IPS DF 4.7 (cell line): ENCODE results near the gene GALNT18.

ENCODE experiments used
- DNase-seq: peaks from one replicate; pipeline ENCODE4 v3.0.0-alpha.2; 2013; ENCODE audit warnings: low spot score; ENCODE audit errors: extremely low read depth

GALNT18 gene

GRCh38 chr11:11440144-11440543 lies 181.7 kb downstream of the GALNT18 start:
- no peak for DNase-seq

DNA sequence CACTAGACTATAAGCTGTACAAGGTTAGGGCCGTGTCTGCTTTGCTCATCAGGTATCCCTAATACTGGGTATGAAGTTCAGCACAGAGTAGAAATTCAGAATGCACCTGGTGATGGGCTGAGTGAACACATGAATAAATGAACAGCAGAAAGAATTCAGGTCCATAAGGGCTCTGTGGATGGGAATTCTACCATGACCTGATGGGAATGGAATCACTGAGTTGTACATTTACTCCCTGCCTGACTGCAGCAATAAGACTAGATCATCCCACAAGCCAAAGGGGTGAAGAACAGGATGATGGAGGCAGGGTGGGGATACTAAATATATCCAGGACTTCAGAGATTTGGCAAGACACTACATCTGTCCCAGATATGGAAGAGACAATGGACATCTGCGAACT lies 182.2 kb downstream of the GALNT18 start:
- no peak for DNase-seq

DNA sequence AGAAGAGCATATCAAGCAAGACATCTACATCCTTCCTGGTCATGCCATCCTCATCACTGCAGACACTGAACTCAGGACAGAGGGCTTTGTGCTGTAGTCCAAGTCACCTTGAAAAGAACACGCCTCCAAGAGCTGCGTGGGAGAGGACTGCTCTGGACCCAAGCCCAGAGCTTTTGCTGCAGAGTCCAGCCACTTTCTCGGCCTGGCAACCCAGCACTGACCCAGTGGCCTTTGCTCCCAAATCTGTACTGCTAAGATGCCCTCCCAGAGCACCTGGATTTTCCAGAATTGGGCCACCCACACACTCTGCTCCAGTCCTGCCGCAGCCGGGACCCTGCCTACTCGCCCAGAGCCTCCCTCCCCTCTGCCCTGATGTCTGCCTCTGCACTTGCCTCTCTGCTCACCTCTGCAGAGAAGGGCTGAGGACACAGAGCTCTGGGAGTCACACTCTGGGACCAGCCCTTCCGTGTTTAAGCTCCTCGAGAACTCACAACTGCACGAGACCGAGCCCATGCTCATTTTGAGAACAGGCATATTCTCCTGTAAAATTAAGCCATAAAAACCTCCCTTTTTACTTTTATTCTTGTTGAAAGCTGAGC lies 185.0 kb downstream of the GALNT18 start:
- DNase-seq = no peak

GRCh38 chr11:11435635-11436034 lies 186.2 kb downstream of the GALNT18 start:
- no peak for DNase-seq

DNA sequence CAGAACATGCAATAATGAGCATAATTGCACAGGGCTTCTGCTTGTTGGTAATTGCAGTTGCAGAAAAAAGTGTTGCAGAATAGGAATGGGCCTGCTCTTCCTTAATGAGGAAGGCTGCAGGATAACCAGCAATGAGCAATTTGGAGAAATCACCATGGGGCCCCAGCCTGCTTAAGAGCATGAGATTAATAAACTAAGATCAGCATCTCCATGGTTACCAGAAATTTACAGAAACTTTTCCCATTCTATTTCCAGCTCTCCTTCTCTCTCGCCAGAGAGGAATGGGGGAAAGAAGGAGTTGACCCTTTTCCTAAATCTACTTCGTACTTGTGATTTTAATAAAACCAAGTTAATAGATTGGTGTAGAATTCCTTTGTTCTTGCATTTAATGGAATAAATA lies 187.8 kb downstream of the GALNT18 start:
- no peak for DNase-seq

DNA sequence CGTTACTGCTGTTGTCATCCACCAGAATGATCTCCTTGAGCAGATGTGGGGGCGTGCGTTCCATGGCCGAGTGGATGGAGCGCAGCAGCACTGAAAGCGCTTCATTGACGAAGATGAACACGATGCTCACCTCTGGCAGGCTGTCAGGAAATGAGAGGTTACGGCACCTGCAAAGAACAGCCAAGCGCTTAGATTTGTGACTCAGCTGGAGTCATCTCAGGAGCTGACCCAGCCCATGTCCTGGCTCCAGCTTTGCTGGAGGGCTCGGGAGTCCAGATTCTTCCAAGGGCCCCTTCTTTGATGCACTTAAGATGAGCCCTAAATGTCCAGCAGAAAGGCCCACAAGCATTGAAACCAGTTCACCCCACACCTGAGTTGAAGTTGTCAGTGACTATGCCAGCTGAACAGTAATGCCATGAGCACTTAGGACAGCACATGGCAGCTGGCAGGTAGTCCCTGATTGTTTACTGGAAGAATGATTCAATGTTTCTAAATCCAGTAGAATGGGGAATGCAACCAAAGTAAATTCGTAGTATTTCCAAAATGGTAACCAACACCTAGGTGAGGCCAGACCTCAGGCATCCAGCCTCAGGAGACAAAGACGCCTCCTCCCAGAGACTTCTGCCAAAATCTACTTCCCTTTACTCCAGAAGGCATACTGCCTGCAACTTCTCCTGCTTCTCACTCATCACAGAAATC lies 189.0 kb downstream of the GALNT18 start:
- DNase-seq = no peak

- DNase-seq = no peak
Measured at GRCh38 chr11:11430431-11430830, 191.4 kb downstream of the GALNT18 start.

DNA sequence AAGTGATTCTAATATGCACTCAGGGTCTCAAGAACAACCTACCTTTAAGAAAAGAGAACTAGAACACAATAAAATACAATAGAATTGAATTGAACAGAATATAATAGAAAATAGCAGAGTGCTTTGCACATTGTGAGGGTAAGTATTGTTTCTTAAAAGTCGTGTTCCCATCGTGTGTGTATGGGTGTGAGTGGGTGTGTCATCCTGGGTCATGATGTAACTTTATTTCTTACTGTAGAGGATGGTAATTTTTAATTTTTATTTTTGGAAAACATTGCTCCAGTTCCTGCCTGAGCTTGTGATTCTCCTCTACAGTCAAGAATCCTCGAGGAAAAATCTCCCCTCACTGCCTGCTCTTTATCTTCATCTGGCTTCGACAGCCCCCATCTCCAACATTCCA lies 193.1 kb downstream of the GALNT18 start:
- no peak for DNase-seq

- DNase-seq = no peak
Measured at GRCh38 chr11:11427542-11427941, 194.3 kb downstream of the GALNT18 start.

GRCh38 chr11:11427140-11427539 lies 194.7 kb downstream of the GALNT18 start:
- no peak for DNase-seq

- no peak for DNase-seq
Measured at GRCh38 chr11:11426226-11426952, 195.4 kb downstream of the GALNT18 start.

- DNase-seq = no peak
Measured at GRCh38 chr11:11425806-11426205, 196.0 kb downstream of the GALNT18 start.

GRCh38 chr11:11424688-11425087 lies 197.1 kb downstream of the GALNT18 start:
- DNase-seq = no peak

GRCh38 chr11:11422411-11423128 lies 199.2 kb downstream of the GALNT18 start:
- no peak for DNase-seq

DNA sequence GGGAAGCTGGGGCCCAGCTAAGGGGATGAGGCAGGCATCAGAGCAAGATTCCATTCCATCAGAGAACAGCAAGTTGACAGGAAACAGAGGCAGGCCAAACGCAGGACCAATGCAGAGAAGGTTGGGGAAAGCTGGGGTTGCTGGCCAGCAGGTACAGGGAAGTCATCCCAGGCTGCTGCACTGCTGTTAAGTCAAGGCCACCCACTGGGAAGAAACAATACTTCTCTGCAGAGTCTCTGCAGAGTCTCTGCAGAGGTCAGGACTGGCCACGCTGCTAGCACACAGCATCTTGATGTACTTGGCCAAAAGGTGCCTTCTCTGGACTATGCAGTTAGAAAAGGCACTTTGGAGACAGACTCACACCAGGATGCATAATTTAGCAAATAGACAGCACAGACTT lies 200.3 kb downstream of the GALNT18 start:
- no peak for DNase-seq

DNA sequence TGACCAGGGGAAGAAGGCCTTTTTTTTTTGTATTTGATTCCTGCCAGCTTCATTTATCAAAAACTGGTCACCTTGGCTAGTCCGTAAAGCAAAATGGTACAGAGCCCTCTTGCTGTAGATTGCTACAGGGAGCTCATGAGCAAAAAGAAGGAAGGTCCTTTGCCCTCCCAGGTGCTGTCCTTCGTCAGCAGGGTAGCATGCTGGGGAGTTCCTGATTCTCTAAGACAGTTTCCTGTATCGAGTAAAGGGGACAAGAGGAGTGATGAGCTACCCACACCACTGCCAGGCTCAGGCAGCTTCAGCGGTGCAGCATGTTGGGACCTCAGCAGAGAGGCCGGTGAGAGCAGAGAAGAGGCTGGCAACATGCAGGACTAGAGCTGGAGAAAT lies 200.9 kb downstream of the GALNT18 start:
- no peak for DNase-seq

DNA sequence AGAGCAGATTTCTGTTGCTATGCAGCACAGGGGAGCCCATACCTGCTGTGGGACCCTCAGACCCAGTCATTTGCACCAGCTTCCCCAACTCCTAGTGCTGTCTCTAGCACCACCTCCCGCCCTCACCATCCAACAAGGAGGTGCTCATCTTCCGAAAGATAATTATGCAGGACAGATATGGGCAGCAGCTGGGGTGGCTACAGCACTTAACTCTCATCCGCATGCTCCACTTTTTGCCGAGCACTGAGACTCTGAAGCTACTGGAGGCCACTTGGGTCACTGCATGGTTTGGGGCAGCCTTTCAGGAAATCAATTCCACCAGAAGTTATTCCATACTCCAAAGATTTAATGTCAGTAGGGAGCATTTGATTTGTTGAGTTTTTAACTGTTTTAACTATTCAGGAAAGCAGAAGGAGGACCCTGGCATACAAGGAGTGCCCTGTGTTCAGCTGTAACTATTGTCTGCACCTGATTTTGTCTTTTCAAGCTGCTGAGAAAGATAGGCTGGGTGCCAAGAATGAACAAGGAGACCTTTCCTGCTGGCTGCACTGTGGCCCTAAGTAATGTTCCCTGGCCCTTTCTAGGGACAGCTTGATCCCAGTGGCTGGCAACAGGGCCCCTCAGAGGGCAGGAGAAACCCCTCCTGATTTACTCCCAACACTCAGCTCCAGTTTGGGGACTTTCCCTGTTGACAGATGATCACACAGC lies 201.5 kb downstream of the GALNT18 start:
- no peak for DNase-seq

- no peak for DNase-seq
Measured at GRCh38 chr11:11419747-11420146, 202.1 kb downstream of the GALNT18 start.

DNA sequence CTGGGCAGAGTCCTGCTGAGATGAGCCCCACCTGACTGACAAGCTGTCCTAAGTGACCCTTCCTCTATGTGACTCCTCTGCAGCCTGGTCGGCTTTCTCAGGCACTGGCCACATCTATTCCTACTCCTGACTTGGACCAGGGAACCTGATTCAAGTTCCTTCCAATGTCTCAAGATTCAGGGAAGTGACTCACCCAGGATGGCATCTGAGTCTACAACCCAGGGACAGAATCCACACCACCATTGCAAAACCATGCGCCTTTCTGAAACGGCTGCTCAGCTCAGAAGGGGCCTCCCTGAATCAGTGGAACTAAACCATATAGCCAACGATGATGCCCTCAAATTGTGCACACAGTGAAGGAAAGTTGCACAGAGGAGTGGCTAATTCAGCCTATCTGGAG lies 204.9 kb downstream of the GALNT18 start:
- no peak for DNase-seq

DNA sequence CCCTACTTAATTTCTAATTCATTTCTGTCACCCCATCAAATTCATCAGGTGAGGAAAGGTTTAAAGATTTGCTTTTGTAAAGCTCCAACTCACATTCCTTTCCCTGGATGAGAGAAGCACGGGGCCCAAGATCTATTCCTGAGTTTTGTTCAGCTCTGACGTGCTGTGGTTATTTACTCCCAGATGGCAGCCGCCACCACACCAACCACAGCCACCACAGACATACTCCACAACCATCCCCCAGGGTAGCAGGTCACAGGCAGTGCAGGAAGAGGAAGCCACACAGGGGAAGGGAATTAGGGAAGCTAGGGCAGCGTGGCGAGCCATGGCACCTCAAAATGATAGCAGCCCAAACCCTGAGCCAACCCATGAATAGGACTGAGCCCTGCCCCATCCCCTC lies 205.3 kb downstream of the GALNT18 start:
- DNase-seq = no peak

DNA sequence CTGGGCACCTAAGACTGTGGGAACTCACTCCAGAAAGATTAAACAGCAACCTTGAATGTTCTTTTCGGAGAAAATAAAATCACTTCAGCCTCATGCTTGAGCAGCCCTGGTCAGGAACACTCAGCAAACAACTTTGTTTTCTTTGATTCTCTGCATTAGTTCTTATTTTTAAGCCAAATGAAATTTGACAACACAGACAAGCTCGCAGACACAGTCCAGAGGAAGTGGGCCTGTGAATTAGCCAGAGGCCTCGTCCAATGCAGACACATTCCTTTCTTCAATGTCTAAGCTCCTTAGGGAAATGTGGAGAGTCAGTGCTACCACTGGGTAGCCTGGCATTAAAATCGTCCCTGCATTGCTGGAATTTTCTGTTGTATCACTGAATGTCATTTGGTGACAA lies 205.9 kb downstream of the GALNT18 start:
- no peak for DNase-seq
